Kidney (tissue), 14 donors: ENCODE data around the gene CXADR. TPM values are rescaled to one million over a fixed set of nuclear protein-coding genes. Genes with fewer than 3 reads are reported as not detected.

Experiments used
- DNase-seq, 5 donors: peaks; one replicate each; pipeline ENCODE4 v3.0.0-alpha.2; 2013 to 2020
- FAIRE-seq: peaks from 2 replicates; lab custom pipeline; 2012; peaks lifted over from hg19 to GRCh38; lab: Jason Lieb, UNC
- H3K27ac ChIP-seq, 2 donors: one replicate each; pipeline ENCODE4 v1.7.0; 2013; ENCODE audit warnings: low read depth in 2 of 2, low read length in 2 of 2, inconsistent platforms in 1 of 2
- H3K27me3 ChIP-seq: one replicate; pipeline ENCODE4 v1.7.1; 2013; ENCODE audit warnings: low read length, inconsistent platforms; ENCODE audit not compliant: control insufficient read depth, insufficient read depth
- H3K36me3 ChIP-seq, 3 donors: one replicate each; pipeline versions ENCODE4 v1.7.0 to v1.7.1; 2013; ENCODE audit warnings: low read length in 3 of 3, control low read depth in 1 of 3, inconsistent platforms in 1 of 3; ENCODE audit not compliant: insufficient read depth in 3 of 3, control insufficient read depth in 2 of 3
- H3K4me1 ChIP-seq, 3 donors: one replicate each; pipeline versions ENCODE4 v1.7.0 to v1.7.1; 2013; ENCODE audit warnings: low read length in 3 of 3, inconsistent platforms in 1 of 3, low read depth in 1 of 3; ENCODE audit not compliant: control insufficient read depth in 2 of 3, insufficient read depth in 2 of 3
- H3K4me3 ChIP-seq, 3 donors: one replicate each; pipeline versions ENCODE4 v1.7.0 to v1.8.1; 2013; ENCODE audit warnings: low read length in 3 of 3, control low read depth in 1 of 3, inconsistent platforms in 1 of 3
- H3K9ac ChIP-seq, 3 donors: one replicate each; pipeline versions ENCODE4 v1.7.0 to v1.7.1; 2013; ENCODE audit warnings: low read length in 3 of 3, control low read depth in 1 of 3, inconsistent platforms in 1 of 3
- H3K9me3 ChIP-seq, 3 donors: one replicate each; pipeline versions ENCODE4 v1.7.0 to v1.7.1; 2013; ENCODE audit warnings: low read length in 3 of 3, control low read depth in 1 of 3, inconsistent platforms in 1 of 3; ENCODE audit not compliant: control insufficient read depth in 2 of 3, insufficient read depth in 1 of 3
- intact Hi-C: fragments of 100-400 bp; cut with DNase I; formaldehyde crosslinking; loops from one replicate; pipeline ENCODE4 v1.11.1; 2022
- polyA plus RNA-seq: library from polyadenylated mRNA; stranded (reverse); fragments of 350-450 nt; fragmentation: Illumina TruSeq; extraction: RNeasy Lipid Tissue Mini Kit (QIAGEN cat#74804); gene quantifications from one replicate; pipeline ENCODE4 v1.2.3, GENCODE V29; 2014; ENCODE audit warnings: low read depth, low replicate concordance; ENCODE audit not compliant: insufficient read depth
- total RNA-seq: library from RNA; stranded (reverse); fragmentation: NEBNext Ultra II Directional; extraction: Animal tissue kit (Norgen Biotek cat#: 25700); gene quantifications from one replicate; pipeline ENCODE4 v1.2.1, GENCODE V29; 2021
- TF ChIP-seq, protein P1 (sequence below): IDR thresholded peaks from 3 replicates; pipeline ENCODE4 v1.5.1; 2012; ENCODE audit warnings: mild to moderate bottlenecking, moderate library complexity, borderline replicate concordance; ENCODE audit not compliant: insufficient read depth; ENCODE audit errors: extremely low read depth
- donor health status: control.
- donor health status: control.
- donor health status: control.
- donor health status: control.
- donor health status: control.
- donor health status: DM: yes; HTN: yes; CAD: no.
- donor health status: Normal renal cell carcinoma (clear cell type).

The CXADR gene
- total and polyA plus RNA-seq, 2 donors from 2014 or later, result 5.2 to 34.4 TPM

DNA sequence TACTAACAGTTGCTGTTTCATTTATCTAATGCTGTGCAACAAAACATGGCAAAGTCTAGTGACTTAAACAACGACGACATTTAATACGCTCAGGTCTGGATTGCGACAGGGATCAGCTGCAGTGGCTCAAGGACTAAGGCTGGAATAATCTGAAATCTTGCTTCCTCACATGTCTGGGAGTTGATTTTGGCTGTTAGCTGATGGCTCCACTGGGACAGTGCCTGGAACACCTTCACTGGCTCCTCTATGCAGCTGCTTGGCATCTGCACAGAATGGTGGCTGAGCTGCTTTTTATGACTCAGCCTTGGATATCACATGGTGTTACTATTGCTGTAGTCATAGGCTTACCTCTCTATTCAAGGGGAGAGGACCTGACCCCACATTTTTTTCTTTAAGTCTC is 123.9 kb downstream of the CXADR start:
- FAIRE-seq (no peak), DNase-seq (no peak)
- Histone ChIP-seq H3K4me3 (no peak overlapping the region), H3K9me3 (peaks cover 0 to 2% (median 0%) of the 10 kb centered on the region in 3 donors), H3K36me3 (no peaks in the 10 kb centered on the region), H3K27me3 (no peaks in the 10 kb centered on the region), H3K4me1 (no peaks in the 10 kb centered on the region), H3K9ac (no peak overlapping the region), H3K27ac (no peak overlapping the region)
- intact Hi-C loops, result no loop called here
- TF ChIP-seq, protein P1, sequence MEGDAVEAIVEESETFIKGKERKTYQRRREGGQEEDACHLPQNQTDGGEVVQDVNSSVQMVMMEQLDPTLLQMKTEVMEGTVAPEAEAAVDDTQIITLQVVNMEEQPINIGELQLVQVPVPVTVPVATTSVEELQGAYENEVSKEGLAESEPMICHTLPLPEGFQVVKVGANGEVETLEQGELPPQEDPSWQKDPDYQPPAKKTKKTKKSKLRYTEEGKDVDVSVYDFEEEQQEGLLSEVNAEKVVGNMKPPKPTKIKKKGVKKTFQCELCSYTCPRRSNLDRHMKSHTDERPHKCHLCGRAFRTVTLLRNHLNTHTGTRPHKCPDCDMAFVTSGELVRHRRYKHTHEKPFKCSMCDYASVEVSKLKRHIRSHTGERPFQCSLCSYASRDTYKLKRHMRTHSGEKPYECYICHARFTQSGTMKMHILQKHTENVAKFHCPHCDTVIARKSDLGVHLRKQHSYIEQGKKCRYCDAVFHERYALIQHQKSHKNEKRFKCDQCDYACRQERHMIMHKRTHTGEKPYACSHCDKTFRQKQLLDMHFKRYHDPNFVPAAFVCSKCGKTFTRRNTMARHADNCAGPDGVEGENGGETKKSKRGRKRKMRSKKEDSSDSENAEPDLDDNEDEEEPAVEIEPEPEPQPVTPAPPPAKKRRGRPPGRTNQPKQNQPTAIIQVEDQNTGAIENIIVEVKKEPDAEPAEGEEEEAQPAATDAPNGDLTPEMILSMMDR, result no peak

DNA sequence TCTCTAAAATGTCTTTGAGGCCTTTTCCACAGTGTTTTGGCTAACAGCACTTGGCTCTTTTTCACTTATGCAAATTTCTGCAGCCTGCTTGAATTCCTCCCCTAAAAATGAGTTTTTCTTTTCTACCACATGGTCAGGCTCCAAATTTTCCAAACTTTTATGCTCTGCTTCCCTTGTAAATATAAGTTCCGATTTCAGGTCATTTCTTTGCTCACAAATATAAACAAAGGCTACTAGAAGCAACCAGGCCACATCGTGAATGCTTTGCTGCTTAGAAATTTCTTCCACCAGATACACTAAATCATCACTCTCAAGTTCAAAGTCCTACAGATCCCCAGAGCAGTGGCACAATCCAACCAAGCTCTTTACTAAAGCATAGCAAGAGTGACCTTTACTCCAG is 128.0 kb downstream of the CXADR start:
- Histone ChIP-seq H3K36me3 (no peaks in the 10 kb centered on the region), H3K27ac (no peak overlapping the region), H3K9ac (no peak overlapping the region), H3K27me3 (no peaks in the 10 kb centered on the region), H3K9me3 (no peaks in the 10 kb centered on the region), H3K4me3 (no peak overlapping the region), H3K4me1 (no peaks in the 10 kb centered on the region)
- TF ChIP-seq, protein P1, result no peak
- intact Hi-C loops, result no loop called here
- FAIRE-seq (no peak), DNase-seq (no peak)

Other genes with a start within 250 kb of the CXADR start
- gene BTG3, start 99.9 kb downstream of the CXADR start, total RNA-seq, result 27.4 TPM
- 28.9 TPM for gene BTG3, start 99.9 kb downstream of the CXADR start, polyA plus RNA-seq